RWPE1 (cell line): Measurements from ENCODE around the gene SERPINI2.
A peak's percentile ranks its signal among the peaks of the same experiment; 100 is the strongest.
"Not testable (repeated sequence)": the region's sequence is repeated elsewhere in the genome, so short reads cannot be mapped to it uniquely, and the experiment has no call there.

ENCODE experiments used
- CTCF ChIA-PET: fragments of 350-600 bp; sonication (Branson Sonifier 250); formaldehyde crosslinking; extraction: SDS; loops from one replicate; lab custom pipeline; 2021; lab: Yijun Ruan, JAX
- POLR2A ChIA-PET: fragments of 400-600 bp; formaldehyde crosslinking; extraction: SDS; loops from one replicate; lab custom pipeline; 2020; ENCODE audit warnings: antibody characterized with exemption; ENCODE audit not compliant: low non-redundant PET; lab: Yijun Ruan, JAX
- DNase-seq: peaks from one replicate; pipeline ENCODE4 v3.0.0; 2012; ENCODE audit warnings: low spot score
- H3K27ac ChIP-seq: fragments of 450-650 bp; 2 replicates; pipeline ENCODE4 v1.5.1; 2017
- TF ChIP-seq, protein P1 (sequence below): fragments of 450-650 bp; conservative IDR thresholded peaks from 2 replicates; pipeline ENCODE4 v1.5.1; 2017; ENCODE audit warnings: low read depth, mild to moderate bottlenecking

Gene SERPINI2

DNA sequence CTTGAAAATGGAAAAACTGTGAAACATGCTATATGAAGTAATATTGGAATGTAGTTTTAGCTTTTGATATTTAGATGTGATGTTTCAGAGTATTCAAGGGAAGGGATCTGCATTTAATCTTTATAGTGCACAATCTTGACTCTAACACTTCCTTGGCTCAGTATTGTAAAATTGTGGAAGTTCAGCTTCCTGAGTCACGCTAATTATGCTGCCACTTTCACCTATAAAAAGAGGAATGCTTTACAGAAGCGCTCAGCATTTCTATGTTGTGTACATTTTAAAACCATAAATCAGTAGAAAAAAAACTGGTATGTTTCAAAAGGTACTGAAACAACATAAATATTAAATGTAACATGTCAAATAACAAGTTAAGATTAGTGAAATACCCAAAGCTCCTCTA, 32.6 kb downstream of the SERPINI2 start:
- TF ChIP-seq, protein P1, sequence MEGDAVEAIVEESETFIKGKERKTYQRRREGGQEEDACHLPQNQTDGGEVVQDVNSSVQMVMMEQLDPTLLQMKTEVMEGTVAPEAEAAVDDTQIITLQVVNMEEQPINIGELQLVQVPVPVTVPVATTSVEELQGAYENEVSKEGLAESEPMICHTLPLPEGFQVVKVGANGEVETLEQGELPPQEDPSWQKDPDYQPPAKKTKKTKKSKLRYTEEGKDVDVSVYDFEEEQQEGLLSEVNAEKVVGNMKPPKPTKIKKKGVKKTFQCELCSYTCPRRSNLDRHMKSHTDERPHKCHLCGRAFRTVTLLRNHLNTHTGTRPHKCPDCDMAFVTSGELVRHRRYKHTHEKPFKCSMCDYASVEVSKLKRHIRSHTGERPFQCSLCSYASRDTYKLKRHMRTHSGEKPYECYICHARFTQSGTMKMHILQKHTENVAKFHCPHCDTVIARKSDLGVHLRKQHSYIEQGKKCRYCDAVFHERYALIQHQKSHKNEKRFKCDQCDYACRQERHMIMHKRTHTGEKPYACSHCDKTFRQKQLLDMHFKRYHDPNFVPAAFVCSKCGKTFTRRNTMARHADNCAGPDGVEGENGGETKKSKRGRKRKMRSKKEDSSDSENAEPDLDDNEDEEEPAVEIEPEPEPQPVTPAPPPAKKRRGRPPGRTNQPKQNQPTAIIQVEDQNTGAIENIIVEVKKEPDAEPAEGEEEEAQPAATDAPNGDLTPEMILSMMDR, result no peak
- H3K27ac ChIP-seq, result no peak overlapping the region
- DNase-seq, result no peak
- ChIA-PET POLR2A (no interaction called here), CTCF (interaction anchor here (0.6 kb wide), 1 partner anchor 1723 kb away, joined by 3 read pairs; no protein-coding TSS in a partner anchor)

DNA sequence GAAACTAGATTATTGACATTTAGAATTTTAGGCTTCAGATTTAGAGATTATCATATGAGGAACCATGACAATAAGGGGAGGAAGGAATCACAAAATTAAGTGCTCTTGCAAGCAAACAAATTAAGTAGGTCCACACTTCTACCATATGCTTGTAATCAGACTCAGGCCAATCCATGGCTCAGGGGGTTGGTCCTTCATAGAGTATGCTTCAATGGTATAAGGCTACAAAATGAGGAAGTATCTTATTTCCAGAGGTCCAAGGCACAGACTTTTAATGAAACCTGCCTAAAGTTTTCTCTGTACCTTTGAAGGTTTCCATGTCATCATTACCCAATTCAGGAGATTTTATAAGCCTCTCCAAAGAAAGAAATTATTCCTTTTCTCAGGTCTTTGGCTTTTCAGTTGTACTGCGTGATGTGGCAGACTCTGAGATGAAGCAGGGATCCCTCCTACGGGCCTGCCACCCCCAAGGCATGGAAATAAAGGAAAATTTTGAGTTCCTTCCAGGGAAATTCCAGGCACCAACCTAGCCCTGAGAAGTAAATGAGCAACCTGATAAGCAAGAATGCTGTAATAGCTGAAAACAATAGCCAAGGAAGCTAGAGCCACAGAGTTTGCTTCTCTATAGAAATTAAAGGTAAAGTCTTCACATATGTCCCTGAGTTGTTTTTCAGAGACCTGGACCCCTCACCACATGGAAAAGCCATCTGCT, 36.3 kb downstream of the SERPINI2 start:
- no peak overlapping the region for H3K27ac ChIP-seq
- ChIA-PET CTCF (no interaction called here), POLR2A (no interaction called here)
- TF ChIP-seq, protein P1, result no peak
- DNase-seq, result no peak

DNA sequence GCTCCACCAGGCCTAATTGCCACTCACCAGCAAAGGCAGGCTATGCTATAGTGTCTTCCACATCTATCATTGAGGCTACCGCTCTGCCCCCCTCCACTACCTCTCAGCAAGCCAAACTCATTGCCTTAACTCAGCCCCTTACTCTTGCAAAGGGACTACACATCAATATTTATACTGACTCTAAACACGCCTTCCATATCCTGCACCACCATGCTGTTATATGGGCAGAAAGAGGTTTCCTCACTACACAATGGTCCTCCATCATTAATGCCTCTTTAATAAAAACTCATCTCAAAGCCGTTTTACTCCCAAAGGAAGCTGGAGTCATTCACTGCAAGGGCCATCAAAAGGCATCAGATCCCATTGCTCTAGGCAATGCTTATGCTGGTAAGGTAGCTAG, 46.9 kb downstream of the SERPINI2 start:
- H3K27ac ChIP-seq, POLR2A ChIA-PET, DNase-seq, CTCF ChIA-PET: not testable (repeated sequence)

DNA sequence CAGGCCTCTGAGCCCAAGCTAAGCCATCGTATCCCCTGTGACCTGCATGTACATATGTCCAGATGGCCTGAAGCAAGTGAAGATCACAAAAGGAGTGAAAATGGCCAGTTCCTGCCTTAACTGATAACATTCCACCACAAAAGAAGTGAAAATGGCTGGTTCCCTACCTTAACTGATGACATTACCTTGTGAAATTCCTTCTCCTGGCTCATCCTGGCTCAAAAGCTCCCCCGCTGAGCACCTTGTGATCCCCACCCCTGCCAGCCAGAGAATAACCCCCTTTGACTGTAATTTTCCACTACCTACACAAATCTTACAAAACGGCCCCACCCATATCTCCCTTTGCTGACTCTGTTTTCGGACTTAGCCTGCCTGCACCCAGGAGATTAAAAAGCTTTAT, 51.4 kb downstream of the SERPINI2 start:
- DNase-seq, POLR2A ChIA-PET, H3K27ac ChIP-seq: not testable (repeated sequence)
- CTCF ChIA-PET, result interaction anchor here (0.7 kb wide), 1 partner anchor 28 kb away, joined by 3 read pairs; no protein-coding TSS in a partner anchor

DNA sequence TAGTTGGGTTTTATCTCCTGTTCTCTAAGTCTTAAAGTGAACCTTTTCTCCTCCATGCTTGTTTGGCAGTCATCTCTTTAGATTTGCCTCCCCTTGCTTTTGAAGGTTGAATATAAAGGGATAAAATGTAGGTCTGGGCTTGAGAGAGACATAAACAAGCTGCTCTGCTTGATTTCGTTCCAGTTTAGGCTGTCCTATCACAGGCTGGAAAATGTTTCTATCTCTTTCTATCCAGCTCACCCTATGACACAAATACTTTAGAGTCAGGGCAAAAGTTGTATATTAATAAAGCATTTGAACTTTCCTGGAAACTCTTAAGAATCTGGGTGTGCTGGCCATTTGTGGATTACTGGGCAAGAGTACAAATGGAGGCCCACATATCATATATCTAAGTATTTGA, 64.2 kb downstream of the SERPINI2 start:
- no peak for DNase-seq
- ChIA-PET CTCF (interaction anchor here (0.6 kb wide), 1 partner anchor 417 kb away, joined by 3 read pairs; no protein-coding TSS in a partner anchor), POLR2A (no interaction called here)
- TF ChIP-seq, protein P1, result no peak
- H3K27ac ChIP-seq, result no peak overlapping the region

DNA sequence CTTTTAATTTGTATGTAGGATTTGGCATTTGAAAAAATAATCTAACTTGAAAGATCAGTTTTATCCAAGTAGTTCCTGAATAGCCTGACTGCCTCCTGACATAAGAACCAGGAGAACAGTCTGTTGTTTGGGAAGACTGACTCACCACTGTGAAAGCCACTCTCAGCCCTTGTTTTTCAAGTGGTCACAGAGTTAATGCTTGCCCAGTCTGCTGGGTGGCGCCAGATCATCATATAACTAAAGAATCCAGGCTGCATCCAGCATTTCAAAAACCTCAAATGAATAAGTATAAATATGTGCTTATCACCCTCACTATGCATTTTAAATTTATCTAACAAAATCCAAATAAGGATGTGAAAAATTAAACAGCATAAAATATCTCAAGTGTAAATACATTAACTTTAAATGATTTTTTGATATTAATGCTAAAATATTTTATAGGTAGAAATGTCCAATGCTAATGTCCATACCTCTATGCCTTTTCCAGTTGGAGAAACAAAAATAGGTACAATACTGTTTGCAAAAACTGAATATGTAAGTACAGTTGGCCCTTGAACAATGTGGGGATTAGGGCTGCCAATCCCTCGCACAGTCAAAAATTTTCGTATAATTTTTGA, 66.9 kb downstream of the SERPINI2 start:
- ChIA-PET CTCF (no interaction called here), POLR2A (no interaction called here)
- no peak overlapping the region for H3K27ac ChIP-seq
- peak; percentile 53 for DNase-seq
- TF ChIP-seq, protein P1, result peak; percentile 28; the same call in 1 of the 2 replicates

DNA sequence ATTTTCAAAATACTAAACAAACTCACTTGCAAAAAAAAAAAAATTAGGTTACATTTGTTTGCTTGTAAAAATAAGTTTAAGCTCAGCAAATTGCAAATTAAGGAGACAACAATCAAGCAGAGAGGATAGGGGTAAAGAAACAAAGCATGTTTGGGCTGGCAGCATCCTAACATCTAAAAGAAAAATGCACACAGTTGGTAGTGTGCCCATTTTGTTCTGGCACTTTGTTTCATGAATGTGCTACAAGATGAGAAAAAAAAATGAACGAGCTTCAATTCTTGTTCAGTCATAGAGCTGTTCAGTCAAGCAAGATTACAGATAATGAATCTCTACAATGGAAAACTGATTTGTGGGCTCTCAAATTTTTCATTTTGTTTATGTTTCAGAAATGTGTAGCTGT, 76.0 kb downstream of the SERPINI2 start:
- no peak overlapping the region for H3K27ac ChIP-seq
- CTCF ChIA-PET, result interaction anchor here (1.5 kb wide), 1 partner anchor 18 kb away, joined by 5 read pairs; the partner anchor contains the start of gene ZBBX
- DNase-seq, result no peak
- POLR2A ChIA-PET, result no interaction called here
- TF ChIP-seq, protein P1, result no peak
